GM12878 (cell line): Measurements from ENCODE around the gene CPNE4. TPM values are rescaled to one million over a fixed set of nuclear protein-coding genes. Genes with fewer than 3 reads are reported as not detected.

Experiments used
- BACH1 ChIP-seq: fragments of 450-650 bp; IDR thresholded peaks from 2 replicates; pipeline ENCODE4 v1.6.1; 2017; ENCODE audit warnings: mild to moderate bottlenecking, borderline replicate concordance
- BMI1 ChIP-seq: fragments of 450-650 bp; IDR thresholded peaks from 2 replicates; pipeline ENCODE4 v1.6.1; 2016; ENCODE audit warnings: mild to moderate bottlenecking, moderate library complexity, borderline replicate concordance
- CHD4 ChIP-seq: fragments of 200-600 bp; sonication (generic); IDR thresholded peaks from 2 replicates; pipeline ENCODE4 v1.6.1; 2016; ENCODE audit warnings: mild to moderate bottlenecking
- EED ChIP-seq: sonication (generic); IDR thresholded peaks from 2 replicates; pipeline ENCODE4 v1.6.1; 2016; ENCODE audit warnings: antibody characterized with exemption, low read depth
- EGR1 ChIP-seq, 2 experiments: IDR thresholded peaks; 1 replicate in 1 of 2; 2 replicates in 1 of 2; pipeline ENCODE4 v1.6.1; 2011 to 2012; ENCODE audit warnings: low read depth in 2 of 2, low read length in 2 of 2, borderline replicate concordance in 1 of 2, mild to moderate bottlenecking in 1 of 2, moderate library complexity in 1 of 2
- EZH2 ChIP-seq: IDR thresholded peaks from 2 replicates; pipeline ENCODE4 v1.6.1; 2012; ENCODE audit warnings: low read depth, mild to moderate bottlenecking, control low read depth, inconsistent platforms, low read length, borderline replicate concordance; ENCODE audit not compliant: control insufficient read depth
- FOXK2 ChIP-seq: fragments of 450-650 bp; IDR thresholded peaks from 2 replicates; pipeline ENCODE4 v1.6.1; 2017; ENCODE audit warnings: mild to moderate bottlenecking, moderate library complexity
- GABPA ChIP-seq: IDR thresholded peaks from 2 replicates; pipeline ENCODE4 v1.6.1; 2014; ENCODE audit warnings: antibody characterized with exemption, low read depth, mild to moderate bottlenecking, inconsistent platforms
- KDM1A ChIP-seq: fragments of 200-600 bp; sonication (generic); IDR thresholded peaks from 2 replicates; pipeline ENCODE4 v1.6.1; 2016; ENCODE audit warnings: borderline replicate concordance
- LARP7 ChIP-seq: fragments of 450-650 bp; IDR thresholded peaks from 2 replicates; pipeline ENCODE4 v1.6.1; 2017; ENCODE audit warnings: mild to moderate bottlenecking
- POU2F2 ChIP-seq: IDR thresholded peaks from 3 replicates; pipeline ENCODE4 v1.6.1; 2011; ENCODE audit warnings: low read depth, mild to moderate bottlenecking, low read length, borderline replicate concordance
- SIN3A ChIP-seq: IDR thresholded peaks from 2 replicates; pipeline ENCODE4 v1.6.1; 2012; ENCODE audit warnings: low read depth, low read length, improper control_type of control experiment
- SIX5 ChIP-seq: IDR thresholded peaks from 2 replicates; pipeline ENCODE4 v1.6.1; 2011; ENCODE audit warnings: mild to moderate bottlenecking, low read depth, low read length, moderate library complexity; ENCODE audit not compliant: severe bottlenecking
- SMARCA5 ChIP-seq: fragments of 450-650 bp; IDR thresholded peaks from 2 replicates; pipeline ENCODE4 v1.6.1; 2017; ENCODE audit warnings: mild to moderate bottlenecking
- SREBF2 ChIP-seq: IDR thresholded peaks from 2 replicates; pipeline ENCODE4 v1.6.1; 2012; ENCODE audit warnings: mild to moderate bottlenecking, low read length
- SRF ChIP-seq, 2 experiments: IDR thresholded peaks; 2 replicates each; pipeline ENCODE4 v1.6.1; 2011; ENCODE audit warnings: low read depth in 2 of 2, low read length in 2 of 2, mild to moderate bottlenecking in 1 of 2, moderate library complexity in 1 of 2
- TAF1 ChIP-seq: IDR thresholded peaks from 2 replicates; pipeline ENCODE4 v1.6.1; 2011; ENCODE audit warnings: mild to moderate bottlenecking, low read depth, low read length, borderline replicate concordance
- USF1 ChIP-seq: IDR thresholded peaks from 2 replicates; pipeline ENCODE4 v1.6.1; 2011; ENCODE audit warnings: borderline replicate concordance, low read depth, mild to moderate bottlenecking, moderate library complexity, mixed read lengths, low read length; ENCODE audit not compliant: insufficient read depth; ENCODE audit errors: extremely low read length
- WRNIP1 ChIP-seq: IDR thresholded peaks from 2 replicates; pipeline ENCODE4 v1.6.1; 2011; ENCODE audit warnings: low read depth, low read length, improper control_type of control experiment, borderline replicate concordance
- YBX1 ChIP-seq: fragments of 450-650 bp; IDR thresholded peaks from 2 replicates; pipeline ENCODE4 v1.6.1; 2016; ENCODE audit warnings: antibody characterized with exemption
- ZBTB33 ChIP-seq: fragments of 450-650 bp; IDR thresholded peaks from 2 replicates; pipeline ENCODE4 v1.6.1; 2017; ENCODE audit warnings: mild to moderate bottlenecking
- ZBTB4 ChIP-seq: fragments of 450-650 bp; formaldehyde crosslinking; IDR thresholded peaks from 2 replicates; pipeline ENCODE4 v1.4.0; 2022; ENCODE audit warnings: mild to moderate bottlenecking, moderate library complexity
- ZZZ3 ChIP-seq: IDR thresholded peaks from 2 replicates; pipeline ENCODE4 v1.6.1; 2011; ENCODE audit warnings: low read depth; ENCODE audit not compliant: control insufficient read depth, insufficient read length
- polyA plus RNA-seq, 11 experiments: library from polyadenylated mRNA; depleted of rRNA in 4 of 11; unstranded in 6 of 11; stranded (reverse) in 5 of 11; fragments of >200 nt; fragmentation: Nextera tagmentation in 4 of 11; fragmentation: Illumina TruSeq in 1 of 11; extraction: Ambion mirVana in 4 of 11; extraction: Trizol in 1 of 11; gene quantifications; 1 replicate in 1 of 11; 2 replicates in 10 of 11; pipeline versions ENCODE4 v1.2.1 to v1.2.3, GENCODE V29; 2011 to 2016; ENCODE audit warnings: inconsistent platforms in 2 of 11, missing spikeins in 2 of 11, low read depth in 1 of 11
- total RNA-seq, 4 experiments: library from RNA; depleted of rRNA in 3 of 4; stranded (reverse); fragments of >200 nt in 3 of 4; fragmentation: Illumina TruSeq in 1 of 4; extraction: Trizol in 1 of 4; gene quantifications; 2 replicates each; pipeline versions ENCODE4 v1.2.1 to v1.2.3, GENCODE V29; 2013 to 2021
- TF ChIP-seq, protein P1 (sequence below): IDR thresholded peaks from 2 replicates; pipeline ENCODE4 v1.6.1; 2011; ENCODE audit warnings: borderline replicate concordance, low read depth, mild to moderate bottlenecking, moderate library complexity, low read length; ENCODE audit not compliant: insufficient read depth, poor library complexity, severe bottlenecking
- TF ChIP-seq, protein P2 (sequence below): IDR thresholded peaks from 2 replicates; pipeline ENCODE4 v1.6.1; 2012; ENCODE audit warnings: low read depth, low read length, improper control_type of control experiment

The CPNE4 gene
- total and polyA plus RNA-seq, 10 of the 15 experiments (the other 5 are each of a cell fraction or from before 2014, with no cell fraction given), result 0.17 to 1.9 (median 0.48) TPM; not detected in 1

GRCh38 chr3:131688370-131688769, 346.4 kb downstream of the CPNE4 start (continued):
- TF ChIP-seq SRF (IDR thresholded peaks at IDR 0.05; ENCODE audit: low read depth in 2 of 2, low read length in 2 of 2) (no peak), LARP7 (no peak), EED (peak; percentile 73), EGR1 (IDR thresholded peaks at IDR 0.05; ENCODE audit: borderline replicate concordance in 1 of 2, low read depth in 2 of 2, low read length in 2 of 2) (no peak), YBX1 (no peak), WRNIP1 (no peak), ZBTB33 (no peak), ZBTB4 (no peak), BACH1 (no peak), SREBF2 (no peak), ZZZ3 (no peak), FOXK2 (no peak), TAF1 (no peak), KDM1A (no peak), CHD4 (no peak), USF1 (no peak), SMARCA5 (no peak), SIX5 (no peak), BMI1 (no peak), POU2F2 (no peak), SIN3A (no peak), EZH2 (no peak), GABPA (no peak)
- TF ChIP-seq, protein P1, sequence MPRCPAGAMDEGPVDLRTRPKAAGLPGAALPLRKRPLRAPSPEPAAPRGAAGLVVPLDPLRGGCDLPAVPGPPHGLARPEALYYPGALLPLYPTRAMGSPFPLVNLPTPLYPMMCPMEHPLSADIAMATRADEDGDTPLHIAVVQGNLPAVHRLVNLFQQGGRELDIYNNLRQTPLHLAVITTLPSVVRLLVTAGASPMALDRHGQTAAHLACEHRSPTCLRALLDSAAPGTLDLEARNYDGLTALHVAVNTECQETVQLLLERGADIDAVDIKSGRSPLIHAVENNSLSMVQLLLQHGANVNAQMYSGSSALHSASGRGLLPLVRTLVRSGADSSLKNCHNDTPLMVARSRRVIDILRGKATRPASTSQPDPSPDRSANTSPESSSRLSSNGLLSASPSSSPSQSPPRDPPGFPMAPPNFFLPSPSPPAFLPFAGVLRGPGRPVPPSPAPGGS, result no peak
- TF ChIP-seq, protein P2, sequence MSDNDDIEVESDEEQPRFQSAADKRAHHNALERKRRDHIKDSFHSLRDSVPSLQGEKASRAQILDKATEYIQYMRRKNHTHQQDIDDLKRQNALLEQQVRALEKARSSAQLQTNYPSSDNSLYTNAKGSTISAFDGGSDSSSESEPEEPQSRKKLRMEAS, result no peak
